ENCODE measurements around the gene MYO18B.
"Not testable (repeated sequence)": the region's sequence is repeated elsewhere in the genome, so short reads cannot be mapped to it uniquely, and the experiment has no call there.

The MYO18B gene

GRCh38 chr22:25972397-25972796, 230.4 kb downstream of the MYO18B start:
- no peak for TF ChIP-seq CTCF (IDR thresholded peaks at IDR 0.05; ENCODE audit: control extremely low read depth, extremely low read depth, low read depth, missing control alignments)
- ChIA-PET CTCF (no interaction called here), POLR2A (no interaction called here)
- DNase-seq (ENCODE audit: extremely low spot score), result no peak

GRCh38 chr22:25976356-25976755, 234.4 kb downstream of the MYO18B start:
- POLR2A ChIA-PET, result no interaction called here

GRCh38 chr22:25979968-25980367, 238.0 kb downstream of the MYO18B start:
- ChIA-PET POLR2A (no interaction called here), CTCF (no interaction called here)
- no peak for DNase-seq (ENCODE audit: extremely low spot score)
- no peak for TF ChIP-seq CTCF (IDR thresholded peaks at IDR 0.05; ENCODE audit: control extremely low read depth, extremely low read depth, low read depth, missing control alignments)

More at GRCh38 chr22:25976356-25976755, 234.4 kb downstream of the MYO18B start:
- CTCF ChIA-PET, result no interaction called here
- no peak for TF ChIP-seq CTCF (IDR thresholded peaks at IDR 0.05; ENCODE audit: control extremely low read depth, extremely low read depth, low read depth, missing control alignments)
- no peak for DNase-seq (ENCODE audit: extremely low spot score)

- CTCF ChIA-PET, result interaction anchor here (1.0 kb wide), 1 partner anchor 9 kb away, joined by 3 read pairs; no protein-coding TSS in a partner anchor
- DNase-seq (ENCODE audit: extremely low spot score); POLR2A ChIA-PET: not testable (repeated sequence)
Measured at GRCh38 chr22:25984911-25985310, 242.9 kb downstream of the MYO18B start.

- POLR2A ChIA-PET, result no interaction called here
- CTCF ChIA-PET, result no interaction called here
- DNase-seq (ENCODE audit: extremely low spot score), result peak; percentile 23
- TF ChIP-seq CTCF (IDR thresholded peaks at IDR 0.05; ENCODE audit: control extremely low read depth, extremely low read depth, low read depth, missing control alignments), result no peak
Measured at GRCh38 chr22:25987948-25988347, 246.0 kb downstream of the MYO18B start.

GRCh38 chr22:25990940-25991339, 249.0 kb downstream of the MYO18B start:
- CTCF ChIA-PET, result no interaction called here
- no peak for DNase-seq (ENCODE audit: extremely low spot score)
- TF ChIP-seq CTCF (IDR thresholded peaks at IDR 0.05; ENCODE audit: control extremely low read depth, extremely low read depth, low read depth, missing control alignments), result no peak
- POLR2A ChIA-PET, result no interaction called here

- TF ChIP-seq CTCF (IDR thresholded peaks at IDR 0.05; ENCODE audit: control extremely low read depth, extremely low read depth, low read depth, missing control alignments), result no peak
- ChIA-PET POLR2A (no interaction called here), CTCF (interaction anchor here (1.2 kb wide), 1 partner anchor 137 kb away, joined by 3 read pairs; no protein-coding TSS in a partner anchor)
- no peak for DNase-seq (ENCODE audit: extremely low spot score)
Measured at GRCh38 chr22:25992331-25992730, 250.3 kb downstream of the MYO18B start.
